Left ventricle myocardium superior (tissue), 1 donor: ENCODE data around the gene MXRA7. TPM values are rescaled to one million over a fixed set of nuclear protein-coding genes. Genes with fewer than 3 reads are reported as not detected.

Experiments used
- ATAC-seq: fragments of 200-7000 bp; cut with Tn5 transposase; one replicate; pipeline ENCODE4 v1.9.1; 2020; ENCODE audit warnings: mild to moderate bottlenecking, moderate library complexity
- DNase-seq: peaks from one replicate; pipeline ENCODE4 v3.0.0-alpha.2; 2020
- intact Hi-C: fragments of 100-400 bp; cut with micrococcal nuclease; formaldehyde crosslinking; loops from one replicate; pipeline ENCODE4 v1.11.0; 2022
- microRNA-seq: library from miRNA; unstranded; fragments of <30 nt; microRNA quantifications from one replicate; pipeline ENCODE4 v1.2.0, GENCODE V29; 2020; ENCODE audit warnings: borderline number of aligned reads
- total RNA-seq: library from RNA; stranded (reverse); fragmentation: NEBNext Ultra II Directional; extraction: Animal tissue kit (Norgen Biotek cat#: 25700); gene quantifications from one replicate; pipeline ENCODE4 v1.2.1, GENCODE V29; 2021
- donor health status: DM: no; HTN: yes; CAD: no; lungs with severe emphysema.

Gene MXRA7
- total RNA-seq, 1 donor from 2014 or later: 364 TPM

DNA sequence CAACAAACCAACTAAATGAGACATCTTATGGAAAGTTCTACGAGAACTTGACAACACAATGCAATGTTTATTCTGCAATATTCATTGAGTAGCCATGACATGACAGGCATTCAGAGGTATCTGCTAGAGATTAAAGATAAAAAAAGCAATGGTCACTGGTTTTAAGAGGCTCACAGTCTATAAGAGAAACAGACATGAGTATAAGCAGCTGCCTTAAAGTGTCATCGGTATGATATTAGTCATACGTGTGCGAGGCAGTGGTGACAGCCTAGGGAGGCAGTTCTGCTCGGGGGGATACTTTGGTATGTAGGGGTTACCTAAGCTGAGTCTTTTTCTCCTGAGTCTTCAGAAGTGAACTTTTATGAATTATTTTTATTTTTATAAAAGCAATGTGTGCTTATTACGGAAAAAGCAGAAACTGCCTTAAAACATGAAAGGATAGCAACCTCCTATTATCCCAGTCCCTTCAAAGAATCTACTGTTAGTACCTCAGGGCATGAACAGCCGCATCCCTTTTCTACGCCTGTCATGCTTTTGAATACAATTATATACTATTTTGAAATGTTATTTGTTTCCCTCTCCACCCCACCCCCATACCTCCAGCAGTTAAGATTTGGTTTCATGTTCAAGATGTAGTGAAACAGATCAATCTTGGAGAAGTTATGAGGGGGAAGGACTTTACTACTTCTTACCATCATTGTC, 75.0 kb downstream of the MXRA7 start:
- DNase-seq: no peak
- intact Hi-C loops: no loop called here
- no peak for ATAC-seq

DNA sequence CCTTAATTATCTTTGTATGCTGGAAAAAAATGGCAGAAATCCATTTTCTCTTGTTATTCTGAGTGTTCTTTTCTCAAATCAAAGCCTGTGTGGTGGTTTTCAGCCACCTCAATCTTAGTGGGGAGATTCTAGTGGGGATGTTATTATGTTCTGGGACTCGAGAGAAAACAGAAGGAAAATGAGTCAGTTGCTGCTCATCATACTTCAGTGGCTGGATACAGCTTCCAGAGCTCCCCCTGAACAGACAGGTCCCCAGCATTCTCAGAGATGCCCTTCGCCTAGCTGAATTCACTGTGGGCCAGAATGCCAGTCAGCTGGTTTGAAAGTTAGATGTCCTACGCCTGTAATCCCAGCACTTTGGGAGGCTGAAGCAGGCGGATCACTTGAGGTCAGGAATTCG, 75.7 kb downstream of the MXRA7 start:
- no peak for DNase-seq
- intact Hi-C loops: no loop called here
- ATAC-seq: no peak

DNA sequence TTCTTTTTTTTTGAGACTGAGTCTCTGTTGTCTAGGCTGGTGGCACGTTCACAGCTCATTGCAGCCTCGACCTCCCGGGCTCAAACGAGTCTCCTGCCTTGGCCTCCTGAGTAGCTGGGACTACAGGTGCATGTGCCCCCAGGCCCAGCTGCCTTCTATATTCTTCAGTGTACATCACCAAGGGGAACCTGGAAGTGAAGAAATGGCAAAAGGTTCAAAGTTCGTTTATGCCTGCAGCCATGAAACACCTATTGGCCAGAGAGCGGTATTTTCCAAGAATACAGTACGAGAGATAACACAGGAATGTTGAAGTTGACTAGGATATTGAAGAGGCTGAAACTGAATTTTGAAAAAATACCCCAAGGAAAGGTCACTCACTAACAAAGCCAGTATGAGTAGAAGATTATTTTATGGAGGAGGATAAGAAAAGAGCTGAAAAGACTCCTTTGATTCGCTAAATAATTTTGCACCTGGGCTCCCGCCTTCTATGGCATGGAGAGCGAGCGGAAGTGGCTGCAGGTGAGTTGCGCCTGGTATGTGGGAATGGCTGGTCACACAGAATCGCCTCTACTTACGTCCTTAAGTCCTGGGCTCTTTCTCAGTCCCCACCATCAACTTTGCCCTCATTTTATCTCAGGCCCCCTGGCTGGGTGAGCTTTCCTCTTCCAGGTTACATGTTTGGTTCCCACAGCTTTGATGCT, 77.0 kb downstream of the MXRA7 start:
- DNase-seq: no peak
- ATAC-seq: no peak
- intact Hi-C loops: no loop called here

GRCh38 chr17:76631821-76632565, 78.8 kb downstream of the MXRA7 start:
- DNase-seq (no peak), ATAC-seq (no peak)
- intact Hi-C loops: no loop called here

- ATAC-seq (no peak), DNase-seq (no peak)
- intact Hi-C loops: no loop called here
Observed at GRCh38 chr17:76630151-76630550, 80.6 kb downstream of the MXRA7 start.

Small RNAs within 50 kb of the gene (microRNA-seq; reads per million reads assigned to microRNA genes)
- gene MIR636: not detected

Other genes starting within 250 kb of the MXRA7 start
- gene AANAT, start 243.4 kb downstream of the MXRA7 start, total RNA-seq: not detected
- gene RHBDF2, start 209.5 kb downstream of the MXRA7 start, total RNA-seq: 17.7 TPM
- 28.0 TPM for gene CYGB, start 173.3 kb downstream of the MXRA7 start, total RNA-seq
- gene PRCD, start 170.9 kb downstream of the MXRA7 start, total RNA-seq: 4.3 TPM
- 5.1 TPM for gene ST6GALNAC2, start 125.1 kb downstream of the MXRA7 start, total RNA-seq
- gene ST6GALNAC1, start 67.2 kb downstream of the MXRA7 start, total RNA-seq: 3.8 TPM
- gene JMJD6, start 15.6 kb upstream of the MXRA7 start, total RNA-seq: 68.6 TPM
- gene METTL23, start 15.9 kb upstream of the MXRA7 start, total RNA-seq: 21.0 TPM
- gene SRSF2, start 26.4 kb upstream of the MXRA7 start, total RNA-seq: 78.0 TPM
- gene MFSD11, start 27.2 kb upstream of the MXRA7 start, total RNA-seq: 21.3 TPM
- not detected for gene MGAT5B, start 157.4 kb upstream of the MXRA7 start, total RNA-seq